CD4-positive, alpha-beta memory T cell (primary cell): ENCODE results near the gene VPS16. TPM values are rescaled to one million over a fixed set of nuclear protein-coding genes. Genes with fewer than 3 reads are reported as not detected.

Source experiments
- CTCF ChIA-PET: fragments of 350-600 bp; sonication (Branson Sonifier 250); formaldehyde crosslinking; loops from one replicate; lab custom pipeline; 2021; ENCODE audit warnings: inconsistent platforms; ENCODE audit not compliant: partially characterized antibody; lab: Charles Lee
- POLR2A ChIA-PET: fragments of 350-600 bp; sonication (Branson Sonifier 250); formaldehyde crosslinking; loops from one replicate; lab custom pipeline; 2021; ENCODE audit not compliant: partially characterized antibody; lab: Charles Lee
- DNase-seq, 5 donors: peaks; one replicate each; pipeline versions ENCODE4 v3.0.0 to v3.0.0-alpha.2; 2020 to 2022; ENCODE audit warnings: mixed read lengths in 1 of 5
- H3K27ac ChIP-seq: one replicate; pipeline ENCODE4 v1.7.0; 2013; ENCODE audit warnings: low read depth, low read length
- H3K27me3 ChIP-seq: 2 replicates; pipeline ENCODE4 v1.7.0; 2013; ENCODE audit warnings: mild to moderate bottlenecking, low read length, moderate library complexity; ENCODE audit not compliant: insufficient read depth
- H3K36me3 ChIP-seq: 2 replicates; pipeline ENCODE4 v1.7.0; 2013; ENCODE audit warnings: mild to moderate bottlenecking, low read length, moderate library complexity; ENCODE audit not compliant: insufficient read depth
- H3K4me1 ChIP-seq: 2 replicates; pipeline ENCODE4 v1.7.0; 2013; ENCODE audit warnings: mild to moderate bottlenecking, low read length, moderate library complexity; ENCODE audit not compliant: insufficient read depth
- H3K4me3 ChIP-seq, 2 donors: one replicate each; pipeline ENCODE4 v1.7.0; 2013; ENCODE audit warnings: low read length in 2 of 2, mild to moderate bottlenecking in 1 of 2
- H3K9me3 ChIP-seq, 2 donors: one replicate each; pipeline ENCODE4 v1.7.0; 2013; ENCODE audit warnings: low read length in 2 of 2, control low read depth in 1 of 2; ENCODE audit not compliant: control insufficient read depth in 1 of 2
- H3K27ac Mint-ChIP-seq, 7 donors: one replicate each; pipeline ENCODE4 v1.8.0; 2020 to 2021; ENCODE audit warnings: mixed read lengths in 7 of 7, mild to moderate bottlenecking in 6 of 7, inconsistent platforms in 3 of 7, moderate library complexity in 3 of 7
- H3K27me3 Mint-ChIP-seq, 2 donors: one replicate each; pipeline ENCODE4 v1.8.0; 2020 to 2021; ENCODE audit warnings: mixed read lengths in 2 of 2
- H3K36me3 Mint-ChIP-seq, 2 donors: one replicate each; pipeline ENCODE4 v1.8.0; 2020 to 2021; ENCODE audit warnings: mixed read lengths in 2 of 2, inconsistent platforms in 1 of 2, mild to moderate bottlenecking in 1 of 2
- H3K4me1 Mint-ChIP-seq, 4 donors: one replicate each; pipeline ENCODE4 v1.8.0; 2020 to 2021; ENCODE audit warnings: mixed read lengths in 4 of 4, mild to moderate bottlenecking in 1 of 4
- H3K4me3 Mint-ChIP-seq, 8 donors: one replicate each; pipeline ENCODE4 v1.8.0; 2020 to 2021; ENCODE audit warnings: mixed read lengths in 8 of 8, mild to moderate bottlenecking in 7 of 8, moderate library complexity in 6 of 8, inconsistent platforms in 3 of 8
- H3K9me3 Mint-ChIP-seq, 8 donors: one replicate each; pipeline ENCODE4 v1.8.0; 2020 to 2021; ENCODE audit warnings: mixed read lengths in 8 of 8, mild to moderate bottlenecking in 5 of 8, inconsistent platforms in 3 of 8, moderate library complexity in 1 of 8
- intact Hi-C: fragments of 100-400 bp; cut with micrococcal nuclease; formaldehyde crosslinking; loops from one replicate; pipeline ENCODE4 v1.15.1; 2023
- polyA plus RNA-seq, 2 donors: library from polyadenylated mRNA; unstranded; fragments of 300-500 nt; fragmentation: Illumina TruSeq; gene quantifications; one replicate each; pipeline ENCODE4 v1.2.3, GENCODE V29; 2021
- total RNA-seq, 2 experiments: library from RNA; stranded (reverse); gene quantifications; one replicate each; pipeline ENCODE4 v1.2.3, GENCODE V29; 2021

The VPS16 gene
- total and polyA plus RNA-seq, 4 experiments from 2014 or later = 38.3 to 61.1 (median 50.9) TPM

- CTCF ChIA-PET = interaction anchor here (0.6 kb wide), 1 partner anchor 354 kb away, joined by 3 read pairs; no protein-coding TSS in a partner anchor
Measured at GRCh38 chr20:2864626-2865025, 24.1 kb downstream of the VPS16 start.

GRCh38 chr20:2865101-2865500 lies 24.6 kb downstream of the VPS16 start:
- no peak overlapping the region for H3K27ac ChIP-seq
- H3K27ac Mint-ChIP-seq = peak overlapping the region in 2 of 7 donors; percentile 37 to 90
- peaks cover 11 to 39% of the 10 kb centered on the region in 2 donors for H3K36me3 Mint-ChIP-seq
- H3K9me3 Mint-ChIP-seq = no peaks in the 10 kb centered on the region
- POLR2A ChIA-PET = interaction anchor here (1.2 to 1.3 kb wide), 2 partner anchors 16 to 25 kb away, joined by 3 read pairs; no protein-coding TSS in a partner anchor
- CTCF ChIA-PET = interaction anchor here (0.6 to 0.9 kb wide), 2 partner anchors 36 to 354 kb away, joined by 3 read pairs; no protein-coding TSS in a partner anchor
- no peak overlapping the region for H3K4me3 ChIP-seq
- peaks cover 42% of the 10 kb centered on the region for H3K36me3 ChIP-seq
- peaks cover 4% of the 10 kb centered on the region for H3K4me1 ChIP-seq
- H3K9me3 ChIP-seq = no peaks in the 10 kb centered on the region
- H3K27me3 ChIP-seq = no peaks in the 10 kb centered on the region
- no peak overlapping the region for H3K4me3 Mint-ChIP-seq
- intact Hi-C loops = no loop called here
- DNase-seq = no peak
- peaks cover 7 to 35% (median 11%) of the 10 kb centered on the region in 4 donors for H3K4me1 Mint-ChIP-seq
- no peaks in the 10 kb centered on the region for H3K27me3 Mint-ChIP-seq

More at GRCh38 chr20:2864626-2865025, 24.1 kb downstream of the VPS16 start:
- DNase-seq = no peak
- Mint-ChIP-seq H3K9me3 (no peaks in the 10 kb centered on the region), H3K27ac (peak overlapping the region in 1 of 7 donors; percentile 51), H3K4me1 (peaks cover 7 to 35% (median 11%) of the 10 kb centered on the region in 4 donors), H3K27me3 (no peaks in the 10 kb centered on the region), H3K36me3 (peaks cover 11 to 39% of the 10 kb centered on the region in 2 donors), H3K4me3 (no peak overlapping the region)
- Histone ChIP-seq H3K4me3 (no peak overlapping the region), H3K36me3 (peaks cover 44% of the 10 kb centered on the region), H3K9me3 (no peaks in the 10 kb centered on the region), H3K27me3 (no peaks in the 10 kb centered on the region), H3K4me1 (peaks cover 4% of the 10 kb centered on the region), H3K27ac (no peak overlapping the region)
- POLR2A ChIA-PET = interaction anchor here (1.2 to 1.3 kb wide), 2 partner anchors 15 to 25 kb away, joined by 3 read pairs; no protein-coding TSS in a partner anchor
- intact Hi-C loops = no loop called here

- Histone ChIP-seq H3K36me3 (peaks cover 39% of the 10 kb centered on the region), H3K27me3 (no peaks in the 10 kb centered on the region), H3K4me1 (peaks cover 4% of the 10 kb centered on the region), H3K9me3 (no peaks in the 10 kb centered on the region), H3K4me3 (no peak overlapping the region), H3K27ac (no peak overlapping the region)
- Mint-ChIP-seq H3K4me3 (no peak overlapping the region), H3K36me3 (peaks cover 11 to 39% of the 10 kb centered on the region in 2 donors), H3K4me1 (peaks cover 7 to 35% (median 11%) of the 10 kb centered on the region in 4 donors), H3K9me3 (no peaks in the 10 kb centered on the region), H3K27me3 (no peaks in the 10 kb centered on the region), H3K27ac (peak overlapping the region in 4 of 7 donors; percentile 3 to 90 (median 71))
- no peak for DNase-seq
- ChIA-PET POLR2A (interaction anchor here (1.2 to 1.3 kb wide), 2 partner anchors 16 to 26 kb away, joined by 3 read pairs; no protein-coding TSS in a partner anchor), CTCF (interaction anchor here (0.9 kb wide), 1 partner anchor 35 kb away, joined by 3 read pairs; no protein-coding TSS in a partner anchor)
- intact Hi-C loops = no loop called here
Measured at GRCh38 chr20:2865630-2866029, 25.1 kb downstream of the VPS16 start.

GRCh38 chr20:2866236-2866635 lies 25.7 kb downstream of the VPS16 start:
- CTCF ChIA-PET = interaction anchor here (1.2 kb wide), 1 partner anchor 192 kb away, joined by 3 read pairs; no protein-coding TSS in a partner anchor
- H3K36me3 ChIP-seq = peaks cover 33% of the 10 kb centered on the region
- Mint-ChIP-seq H3K4me3 (no peak overlapping the region), H3K9me3 (no peaks in the 10 kb centered on the region), H3K27me3 (no peaks in the 10 kb centered on the region), H3K36me3 (peaks cover 7 to 34% of the 10 kb centered on the region in 2 donors), H3K4me1 (peaks cover 9 to 35% (median 12%) of the 10 kb centered on the region in 4 donors), H3K27ac (no peak overlapping the region)
- intact Hi-C loops = no loop called here
- H3K9me3 ChIP-seq = no peaks in the 10 kb centered on the region
- peaks cover 4% of the 10 kb centered on the region for H3K4me1 ChIP-seq
- no peak overlapping the region for H3K4me3 ChIP-seq
- no peaks in the 10 kb centered on the region for H3K27me3 ChIP-seq
- no peak for DNase-seq
- H3K27ac ChIP-seq = no peak overlapping the region
- POLR2A ChIA-PET = no interaction called here

- Histone ChIP-seq H3K4me3 (no peak overlapping the region), H3K9me3 (no peaks in the 10 kb centered on the region), H3K27me3 (no peaks in the 10 kb centered on the region), H3K36me3 (peaks cover 23% of the 10 kb centered on the region), H3K27ac (no peak overlapping the region), H3K4me1 (peaks cover 8% of the 10 kb centered on the region)
- H3K27ac Mint-ChIP-seq = peak overlapping the region in 5 of 7 donors; percentile 27 to 93 (median 66)
- CTCF ChIA-PET = interaction anchor here (1.2 kb wide), 1 partner anchor 193 kb away, joined by 3 read pairs; no protein-coding TSS in a partner anchor
- no peak overlapping the region for H3K4me3 Mint-ChIP-seq
- peaks cover 4 to 28% of the 10 kb centered on the region in 2 donors for H3K36me3 Mint-ChIP-seq
- H3K27me3 Mint-ChIP-seq = no peaks in the 10 kb centered on the region
- no peaks in the 10 kb centered on the region for H3K9me3 Mint-ChIP-seq
- H3K4me1 Mint-ChIP-seq = peaks cover 13 to 42% (median 14%) of the 10 kb centered on the region in 4 donors
- intact Hi-C loops = no loop called here
- no peak for DNase-seq
- POLR2A ChIA-PET = no interaction called here
Measured at GRCh38 chr20:2867081-2867864, 26.7 kb downstream of the VPS16 start.

GRCh38 chr20:2869381-2869780 lies 28.8 kb downstream of the VPS16 start:
- H3K9me3 Mint-ChIP-seq = no peaks in the 10 kb centered on the region
- no peaks in the 10 kb centered on the region for H3K27me3 Mint-ChIP-seq
- H3K36me3 Mint-ChIP-seq = peaks cover 4 to 34% of the 10 kb centered on the region in 2 donors
- H3K4me1 ChIP-seq = peaks cover 10% of the 10 kb centered on the region
- H3K4me3 ChIP-seq = no peak overlapping the region
- no peak overlapping the region for H3K27ac ChIP-seq
- ChIA-PET POLR2A (interaction anchor here (1.7 kb wide), 1 partner anchor 217 kb away, joined by 4 read pairs; the partner anchor contains the start of gene NOP56), CTCF (no interaction called here)
- peaks cover 12% of the 10 kb centered on the region for H3K36me3 ChIP-seq
- H3K27me3 ChIP-seq = no peaks in the 10 kb centered on the region
- peak overlapping the region in 2 of 8 donors; percentile 35 to 37 for H3K4me3 Mint-ChIP-seq
- intact Hi-C loops = no loop called here
- no peak for DNase-seq
- peaks cover 14 to 48% (median 23%) of the 10 kb centered on the region in 4 donors for H3K4me1 Mint-ChIP-seq
- H3K27ac Mint-ChIP-seq = no peak overlapping the region
- no peaks in the 10 kb centered on the region for H3K9me3 ChIP-seq

GRCh38 chr20:2871111-2871465 lies 30.5 kb downstream of the VPS16 start:
- H3K9me3 ChIP-seq = no peaks in the 10 kb centered on the region
- H3K4me3 Mint-ChIP-seq = peak overlapping the region in 5 of 8 donors; percentile 29 to 61 (median 40)
- H3K4me1 ChIP-seq = peaks cover 27% of the 10 kb centered on the region

More at GRCh38 chr20:2871111-2871465, 30.5 kb downstream of the VPS16 start:
- Histone ChIP-seq H3K36me3 (no peaks in the 10 kb centered on the region), H3K4me3 (no peak overlapping the region), H3K27me3 (no peaks in the 10 kb centered on the region), H3K27ac (no peak overlapping the region)
- DNase-seq = no peak
- ChIA-PET CTCF (no interaction called here), POLR2A (interaction anchor here (1.8 to 3.6 kb wide), 2 partner anchors 27 to 31 kb away, joined by 4 to 34 read pairs; partner anchors contain the start of genes PCED1A and VPS16)
- Mint-ChIP-seq H3K4me1 (peaks cover 23 to 51% (median 39%) of the 10 kb centered on the region in 4 donors), H3K36me3 (peaks cover 0 to 25% of the 10 kb centered on the region in 2 donors), H3K27ac (peak overlapping the region in 1 of 7 donors; percentile 10), H3K27me3 (no peaks in the 10 kb centered on the region), H3K9me3 (no peaks in the 10 kb centered on the region)
- intact Hi-C loops = loop anchor here (5.0 kb wide), 2 partner anchors 119 to 176 kb away; partner anchors contain the start of gene MRPS26
